ENCODE results near the gene LBR.

- TF ChIP-seq POLR2AphosphoS5 (IDR thresholded peaks at IDR 0.05; ENCODE audit: borderline replicate concordance, low read depth, low read length): no peak
- TF ChIP-seq EZH2 (IDR thresholded peaks at IDR 0.05): no peak
Observed at GRCh38 chr1:225449261-225449660, 21.4 kb upstream of the LBR start.
